GM21576 (cell line): Measurements from ENCODE around the gene MAST4.

Experiments used
- ATAC-seq: cut with Tn5 transposase; IDR thresholded peaks from one replicate; pipeline ENCODE4 v1.9.1; 2021; ENCODE audit warnings: mild to moderate bottlenecking, moderate library complexity; ENCODE audit not compliant: unreplicated experiment

Gene MAST4

GRCh38 chr5:67144183-67144639 lies 548.0 kb downstream of the MAST4 start:
- ATAC-seq: no peak

GRCh38 chr5:67146574-67146973 lies 550.4 kb downstream of the MAST4 start:
- no peak for ATAC-seq

GRCh38 chr5:67146981-67147380 lies 550.8 kb downstream of the MAST4 start:
- no peak for ATAC-seq

GRCh38 chr5:67147760-67148159 lies 551.6 kb downstream of the MAST4 start:
- no peak for ATAC-seq

- ATAC-seq: no peak
These were observed 553.1 kb downstream of the MAST4 start for GRCh38 chr5:67149057-67149950.

- no peak for ATAC-seq
These were observed 553.8 kb downstream of the MAST4 start for GRCh38 chr5:67149951-67150523.

- ATAC-seq: no peak
These were observed 556.2 kb downstream of the MAST4 start for GRCh38 chr5:67152400-67152799.

GRCh38 chr5:67153292-67153691 lies 557.1 kb downstream of the MAST4 start:
- no peak for ATAC-seq

- ATAC-seq: no peak
These were observed 558.5 kb downstream of the MAST4 start for GRCh38 chr5:67154556-67155206.

GRCh38 chr5:67156976-67157583 lies 560.9 kb downstream of the MAST4 start:
- no peak for ATAC-seq

GRCh38 chr5:67160272-67160671 lies 564.1 kb downstream of the MAST4 start:
- ATAC-seq: no peak

- ATAC-seq: no peak
These were observed 564.8 kb downstream of the MAST4 start for GRCh38 chr5:67160985-67161384.

- no peak for ATAC-seq
These were observed 565.6 kb downstream of the MAST4 start for GRCh38 chr5:67161767-67162166.

- no peak for ATAC-seq
These were observed 567.1 kb downstream of the MAST4 start for GRCh38 chr5:67163231-67163756.

GRCh38 chr5:67163863-67164595 lies 567.8 kb downstream of the MAST4 start:
- no peak for ATAC-seq

GRCh38 chr5:67164856-67165525 lies 568.8 kb downstream of the MAST4 start:
- no peak for ATAC-seq

- peak; percentile 84 for ATAC-seq
These were observed 569.6 kb downstream of the MAST4 start for GRCh38 chr5:67165526-67166459.

GRCh38 chr5:67166460-67167285 lies 570.5 kb downstream of the MAST4 start:
- peak; percentile 42 for ATAC-seq
